GM12891 (cell line): ENCODE results near the gene CCDC13.

ENCODE experiments used
- PAX5 ChIP-seq: IDR thresholded peaks from 2 replicates; pipeline ENCODE4 v1.6.1; 2011; ENCODE audit warnings: low read length, moderate library complexity, mild to moderate bottlenecking; ENCODE audit not compliant: insufficient read depth, severe bottlenecking
- POLR2A ChIP-seq: IDR thresholded peaks from 2 replicates; pipeline ENCODE4 v1.6.1; 2011; ENCODE audit warnings: low read depth, low read length, control low read depth
- POU2F2 ChIP-seq: IDR thresholded peaks from 2 replicates; pipeline ENCODE4 v1.6.1; 2011; ENCODE audit warnings: low read depth, mild to moderate bottlenecking, control low read depth, low read length, moderate library complexity

- TF ChIP-seq PAX5 (no peak), POLR2A (no peak), POU2F2 (no peak)
These were observed 27.7 kb downstream of the CCDC13 start for GRCh38 chr3:42745291-42745745.
